A673 (cell line): ENCODE data around the gene MICAL3. TPM values are rescaled to one million over a fixed set of nuclear protein-coding genes. Genes with fewer than 3 reads are reported as not detected.
"Not testable (repeated sequence)": the region's sequence is repeated elsewhere in the genome, so short reads cannot be mapped to it uniquely, and the experiment has no call there.

Experiments
- BruUV-seq: library from RNA; stranded (reverse); fragments of 400-500 nt; replicated peaks from 2 replicates; lab custom pipeline; 2021; lab: Mats Ljungman, UMichigan
- CTCF ChIA-PET: fragments of 300-600 bp; sonication (Branson Sonifier 250); formaldehyde crosslinking; loops from one replicate; lab custom pipeline; 2022; ENCODE audit warnings: antibody characterized with exemption; lab: Charles Lee
- POLR2A ChIA-PET: fragments of 300-600 bp; sonication (Branson Sonifier 250); formaldehyde crosslinking; loops from one replicate; lab custom pipeline; 2022; ENCODE audit warnings: antibody characterized with exemption; ENCODE audit not compliant: low non-redundant PET; lab: Charles Lee
- DNase-seq: peaks from one replicate; pipeline ENCODE4 v3.0.0-alpha.2; 2015; ENCODE audit warnings: low spot score
- H3K27ac ChIP-seq: fragments of 200-600 bp; sonication (generic); 2 replicates; pipeline ENCODE4 v1.5.1; 2016; ENCODE audit warnings: mixed run types, low read depth, mild to moderate bottlenecking, mixed read lengths, antibody characterized with exemption, low read length; ENCODE audit not compliant: poor library complexity, severe bottlenecking
- H3K27me3 ChIP-seq: fragments of 200-600 bp; sonication (generic); replicated peaks from 2 replicates; pipeline ENCODE4 v1.6.1; 2017; ENCODE audit warnings: mixed run types, low read depth, mild to moderate bottlenecking, mixed read lengths, antibody characterized with exemption, low read length; ENCODE audit not compliant: insufficient read depth, poor library complexity
- H3K36me3 ChIP-seq: fragments of 200-600 bp; sonication (generic); 2 replicates; pipeline ENCODE4 v1.6.1; 2016; ENCODE audit warnings: mixed run types, mild to moderate bottlenecking, mixed read lengths, antibody characterized with exemption, low read length; ENCODE audit not compliant: insufficient read depth, poor library complexity, severe bottlenecking
- H3K4me1 ChIP-seq: fragments of 200-600 bp; sonication (generic); 2 replicates; pipeline ENCODE4 v1.6.1; 2017; ENCODE audit warnings: mixed run types, mild to moderate bottlenecking, mixed read lengths, antibody characterized with exemption, low read length; ENCODE audit not compliant: insufficient read depth, poor library complexity, severe bottlenecking
- H3K4me3 ChIP-seq: fragments of 200-600 bp; sonication (generic); 2 replicates; pipeline ENCODE4 v1.5.1; 2016; ENCODE audit warnings: low read depth, mixed run types, mild to moderate bottlenecking, mixed read lengths, low read length; ENCODE audit not compliant: poor library complexity, severe bottlenecking
- H3K9me3 ChIP-seq: fragments of 200-600 bp; sonication (generic); 2 replicates; pipeline ENCODE4 v1.6.1; 2016; ENCODE audit warnings: mixed run types, low read depth, mild to moderate bottlenecking, mixed read lengths, antibody characterized with exemption, low read length; ENCODE audit not compliant: poor library complexity, severe bottlenecking
- CTCF ChIP-seq: fragments of 300-800, 200-600 bp; sonication (generic); conservative IDR thresholded peaks from 2 replicates; pipeline ENCODE4 v1.5.1; 2017; ENCODE audit warnings: low read depth, mild to moderate bottlenecking, antibody characterized with exemption, low read length, moderate library complexity, mixed read lengths
- EZH2 ChIP-seq: fragments of 200-600 bp; sonication (generic); IDR thresholded peaks from 2 replicates; pipeline ENCODE4 v1.6.1; 2017; ENCODE audit warnings: borderline replicate concordance, low read depth, mild to moderate bottlenecking, mixed read lengths, antibody characterized with exemption, low read length; ENCODE audit not compliant: poor library complexity, severe bottlenecking
- intact Hi-C: fragments of 100-400 bp; cut with micrococcal nuclease; formaldehyde crosslinking; loops from one replicate; pipeline ENCODE4 v1.10.0; 2022; ENCODE audit not compliant: unreplicated experiment
- total RNA-seq: library from RNA; stranded (reverse); gene quantifications from 2 replicates; pipeline ENCODE4 v1.2.3, GENCODE V29; 2021

The MICAL3 gene
- total RNA-seq, 1 experiment from 2014 or later, result 63.6 TPM

- no peak for DNase-seq
- BruUV-seq, result no TSS peak
- Histone ChIP-seq H3K36me3 (no peaks in the 10 kb centered on the region), H3K9me3 (no peaks in the 10 kb centered on the region), H3K4me1 (no peaks in the 10 kb centered on the region), H3K27me3 (no peaks in the 10 kb centered on the region), H3K27ac (no peak overlapping the region), H3K4me3 (no peak overlapping the region)
- TF ChIP-seq CTCF, result no peak
- TF ChIP-seq EZH2, result no peak
- ChIA-PET POLR2A (no interaction called here), CTCF (no interaction called here)
- intact Hi-C loops, result no loop called here
These were observed 19.0 kb downstream of the MICAL3 start for GRCh38 chr22:18005201-18005926.

- H3K27me3 ChIP-seq, BruUV-seq, intact Hi-C loops, H3K9me3 ChIP-seq, DNase-seq, H3K36me3 ChIP-seq, CTCF ChIA-PET, H3K4me1 ChIP-seq: not testable (repeated sequence)
- Histone ChIP-seq H3K27ac (peak overlapping the region; percentile 93), H3K4me3 (peak overlapping the region; percentile 90)
- POLR2A ChIA-PET, result interaction anchor here (0.5 kb wide), 1 partner anchor 140 kb away, joined by 3 read pairs; no protein-coding TSS in a partner anchor
These were observed 22.5 kb downstream of the MICAL3 start for GRCh38 chr22:18001894-18002315.

- Histone ChIP-seq H3K4me3 (peak overlapping the region; percentile 90), H3K9me3 (no peaks in the 10 kb centered on the region), H3K27ac (peak overlapping the region; percentile 93), H3K4me1 (peaks cover 9% of the 10 kb centered on the region), H3K27me3 (no peaks in the 10 kb centered on the region), H3K36me3 (no peaks in the 10 kb centered on the region)
- DNase-seq, result peak; percentile 99
- intact Hi-C loops, result no loop called here
- TF ChIP-seq EZH2 (no peak), CTCF (peak; percentile 53)
- no TSS peak for BruUV-seq
- CTCF ChIA-PET, result no interaction called here
- POLR2A ChIA-PET, result interaction anchor here (0.5 kb wide), 1 partner anchor 139 kb away, joined by 3 read pairs; no protein-coding TSS in a partner anchor
These were observed 23.1 kb downstream of the MICAL3 start for GRCh38 chr22:18001040-18001893.
